A673 (cell line): ENCODE measurements around the gene SLC1A4.

Source experiments
- EZH2 ChIP-seq: fragments of 200-600 bp; sonication (generic); IDR thresholded peaks from 2 replicates; pipeline ENCODE4 v1.6.1; 2017; ENCODE audit warnings: borderline replicate concordance, low read depth, mild to moderate bottlenecking, mixed read lengths, antibody characterized with exemption, low read length; ENCODE audit not compliant: poor library complexity, severe bottlenecking
- TF ChIP-seq, protein P1 (sequence below): fragments of 300-800, 200-600 bp; sonication (generic); conservative IDR thresholded peaks from 2 replicates; pipeline ENCODE4 v1.5.1; 2017; ENCODE audit warnings: low read depth, mild to moderate bottlenecking, antibody characterized with exemption, low read length, moderate library complexity, mixed read lengths

DNA sequence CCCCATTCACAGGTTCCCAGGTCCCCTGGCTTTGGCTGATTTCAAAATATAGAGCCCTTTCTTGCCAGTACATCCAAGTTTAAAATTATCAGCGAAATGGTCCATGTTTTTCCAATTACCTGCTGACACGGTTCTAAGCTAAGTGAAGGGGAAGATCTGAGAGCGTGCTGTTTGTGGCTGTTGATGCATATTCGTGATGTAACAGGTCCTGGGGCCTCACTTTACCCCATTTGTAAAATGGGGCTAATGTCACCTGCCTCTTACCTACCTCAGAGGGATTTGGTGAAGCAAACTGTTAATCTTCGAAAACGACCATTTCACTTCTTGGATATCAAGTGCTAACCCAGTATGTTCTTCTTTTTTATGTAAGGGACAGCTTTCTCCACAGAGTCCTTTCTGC, 33.0 kb downstream of the SLC1A4 start:
- TF ChIP-seq, protein P1, sequence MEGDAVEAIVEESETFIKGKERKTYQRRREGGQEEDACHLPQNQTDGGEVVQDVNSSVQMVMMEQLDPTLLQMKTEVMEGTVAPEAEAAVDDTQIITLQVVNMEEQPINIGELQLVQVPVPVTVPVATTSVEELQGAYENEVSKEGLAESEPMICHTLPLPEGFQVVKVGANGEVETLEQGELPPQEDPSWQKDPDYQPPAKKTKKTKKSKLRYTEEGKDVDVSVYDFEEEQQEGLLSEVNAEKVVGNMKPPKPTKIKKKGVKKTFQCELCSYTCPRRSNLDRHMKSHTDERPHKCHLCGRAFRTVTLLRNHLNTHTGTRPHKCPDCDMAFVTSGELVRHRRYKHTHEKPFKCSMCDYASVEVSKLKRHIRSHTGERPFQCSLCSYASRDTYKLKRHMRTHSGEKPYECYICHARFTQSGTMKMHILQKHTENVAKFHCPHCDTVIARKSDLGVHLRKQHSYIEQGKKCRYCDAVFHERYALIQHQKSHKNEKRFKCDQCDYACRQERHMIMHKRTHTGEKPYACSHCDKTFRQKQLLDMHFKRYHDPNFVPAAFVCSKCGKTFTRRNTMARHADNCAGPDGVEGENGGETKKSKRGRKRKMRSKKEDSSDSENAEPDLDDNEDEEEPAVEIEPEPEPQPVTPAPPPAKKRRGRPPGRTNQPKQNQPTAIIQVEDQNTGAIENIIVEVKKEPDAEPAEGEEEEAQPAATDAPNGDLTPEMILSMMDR: no peak
- no peak for TF ChIP-seq EZH2
